Omental fat pad (tissue), 4 donors: ENCODE data around the gene PA2G4. TPM values are rescaled to one million over a fixed set of nuclear protein-coding genes. Genes with fewer than 3 reads are reported as not detected.

ENCODE experiments used
- ATAC-seq: fragments of 150-250 bp; one replicate; pipeline ENCODE4 v1.9.1; 2016; ENCODE audit warnings: mild to moderate bottlenecking, moderate library complexity; ENCODE audit not compliant: low FRiP score
- DNase-seq: peaks from one replicate; pipeline ENCODE4 v3.0.0-alpha.2; 2019; ENCODE audit warnings: low spot score
- CTCF ChIP-seq, 3 donors: fragments of 450-650 bp; IDR thresholded peaks; one replicate each; pipeline ENCODE4 v1.5.1; 2016 to 2017; ENCODE audit warnings: antibody characterized with exemption in 3 of 3, mild to moderate bottlenecking in 3 of 3, moderate library complexity in 2 of 3
- total RNA-seq, 4 donors: library from RNA; depleted of rRNA; stranded (reverse); fragments of >200 nt; gene quantifications; one replicate each; pipeline ENCODE4 v1.1.0, GENCODE V29; 2016

PA2G4 gene
- total RNA-seq, 4 donors from 2014 or later: 90.2 to 232 (median 119) TPM

GRCh38 chr12:56118688-56119357 is 14.5 kb downstream of the PA2G4 start:
- DNase-seq (no peak), ATAC-seq (no peak)
- TF ChIP-seq CTCF (IDR thresholded peaks at IDR 0.05): no peak

GRCh38 chr12:56119361-56119796 is 15.0 kb downstream of the PA2G4 start:
- DNase-seq (no peak), ATAC-seq (peak; percentile 62)
- peak in 1 of 3 donors; percentile 75 for TF ChIP-seq CTCF (IDR thresholded peaks at IDR 0.05)

- no peak for TF ChIP-seq CTCF (IDR thresholded peaks at IDR 0.05)
- no peak for ATAC-seq
- no peak for DNase-seq
These were observed 15.9 kb downstream of the PA2G4 start for GRCh38 chr12:56120158-56120846.

GRCh38 chr12:56121204-56121870 is 17.0 kb downstream of the PA2G4 start:
- DNase-seq (no peak), ATAC-seq (no peak)
- TF ChIP-seq CTCF (IDR thresholded peaks at IDR 0.05): no peak

- TF ChIP-seq CTCF (IDR thresholded peaks at IDR 0.05): no peak
- DNase-seq (no peak), ATAC-seq (no peak)
These were observed 18.3 kb downstream of the PA2G4 start for GRCh38 chr12:56122637-56123036.

- no peak for TF ChIP-seq CTCF (IDR thresholded peaks at IDR 0.05)
- ATAC-seq: no peak
- DNase-seq: no peak
These were observed 19.8 kb downstream of the PA2G4 start for GRCh38 chr12:56124133-56124532.
